Measurements from ENCODE around the gene SLC38A7.

Gene SLC38A7

DNA sequence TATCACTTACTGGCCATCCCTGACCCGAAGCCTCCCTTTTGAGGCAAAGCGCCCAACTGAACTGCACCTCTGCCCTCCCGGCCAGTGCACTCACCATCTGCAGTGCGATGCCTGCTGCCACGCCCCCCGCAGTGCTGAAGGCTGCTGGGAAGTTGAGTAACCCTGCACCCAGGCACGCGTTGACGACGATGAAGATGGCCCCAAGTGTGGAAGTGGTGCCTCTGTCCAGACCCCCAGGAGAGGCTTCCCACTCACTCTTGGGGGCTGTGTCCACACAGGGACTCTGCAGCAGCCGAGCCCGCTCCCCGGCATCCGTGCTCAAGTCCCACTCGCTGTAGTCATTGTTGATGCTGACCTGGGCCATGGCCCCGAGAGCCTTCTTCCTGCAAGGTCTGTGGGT is 4.8 kb downstream of the SLC38A7 start:
- TF ChIP-seq, protein P1, sequence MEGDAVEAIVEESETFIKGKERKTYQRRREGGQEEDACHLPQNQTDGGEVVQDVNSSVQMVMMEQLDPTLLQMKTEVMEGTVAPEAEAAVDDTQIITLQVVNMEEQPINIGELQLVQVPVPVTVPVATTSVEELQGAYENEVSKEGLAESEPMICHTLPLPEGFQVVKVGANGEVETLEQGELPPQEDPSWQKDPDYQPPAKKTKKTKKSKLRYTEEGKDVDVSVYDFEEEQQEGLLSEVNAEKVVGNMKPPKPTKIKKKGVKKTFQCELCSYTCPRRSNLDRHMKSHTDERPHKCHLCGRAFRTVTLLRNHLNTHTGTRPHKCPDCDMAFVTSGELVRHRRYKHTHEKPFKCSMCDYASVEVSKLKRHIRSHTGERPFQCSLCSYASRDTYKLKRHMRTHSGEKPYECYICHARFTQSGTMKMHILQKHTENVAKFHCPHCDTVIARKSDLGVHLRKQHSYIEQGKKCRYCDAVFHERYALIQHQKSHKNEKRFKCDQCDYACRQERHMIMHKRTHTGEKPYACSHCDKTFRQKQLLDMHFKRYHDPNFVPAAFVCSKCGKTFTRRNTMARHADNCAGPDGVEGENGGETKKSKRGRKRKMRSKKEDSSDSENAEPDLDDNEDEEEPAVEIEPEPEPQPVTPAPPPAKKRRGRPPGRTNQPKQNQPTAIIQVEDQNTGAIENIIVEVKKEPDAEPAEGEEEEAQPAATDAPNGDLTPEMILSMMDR (conservative IDR thresholded peaks at IDR 0.05; ENCODE audit: low read depth): no peak
- CTCF ChIA-PET: interaction anchor here (2.6 kb wide), 1 partner anchor 77 kb away, joined by 19 read pairs; no protein-coding TSS in a partner anchor
- POLR2A ChIA-PET (ENCODE audit: low non-redundant PET): no interaction called here

DNA sequence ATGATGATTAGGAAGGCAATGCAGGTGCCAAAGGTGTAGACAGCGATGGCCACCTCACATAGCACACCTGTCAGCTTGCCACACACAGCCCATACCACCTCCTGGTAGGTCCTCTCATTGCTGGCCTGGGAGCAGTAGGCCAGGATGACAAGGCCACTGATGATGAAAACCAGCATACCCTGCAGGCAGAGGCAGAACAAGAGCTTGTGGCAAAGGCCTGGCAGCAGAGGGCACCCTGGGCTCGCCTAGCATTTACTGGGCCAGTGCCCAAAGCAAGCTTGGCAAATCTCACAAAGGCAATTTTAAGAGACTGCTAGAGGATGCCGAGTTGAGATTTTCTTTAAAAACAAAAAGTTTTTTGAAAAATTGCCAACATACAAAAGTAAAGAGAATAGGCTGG is 5.9 kb downstream of the SLC38A7 start:
- ChIA-PET CTCF (interaction anchor here (0.5 to 2.6 kb wide), 7 partner anchors 8 to 482 kb away, joined by 3 to 19 read pairs (median 3); no protein-coding TSS in a partner anchor), POLR2A (ENCODE audit: low non-redundant PET) (no interaction called here)

More for the DNA sequence above, 4.8 kb downstream of the SLC38A7 start:
- H3K27ac ChIP-seq: no peak overlapping the region
- no peak for DNase-seq (ENCODE audit: low spot score)

DNA sequence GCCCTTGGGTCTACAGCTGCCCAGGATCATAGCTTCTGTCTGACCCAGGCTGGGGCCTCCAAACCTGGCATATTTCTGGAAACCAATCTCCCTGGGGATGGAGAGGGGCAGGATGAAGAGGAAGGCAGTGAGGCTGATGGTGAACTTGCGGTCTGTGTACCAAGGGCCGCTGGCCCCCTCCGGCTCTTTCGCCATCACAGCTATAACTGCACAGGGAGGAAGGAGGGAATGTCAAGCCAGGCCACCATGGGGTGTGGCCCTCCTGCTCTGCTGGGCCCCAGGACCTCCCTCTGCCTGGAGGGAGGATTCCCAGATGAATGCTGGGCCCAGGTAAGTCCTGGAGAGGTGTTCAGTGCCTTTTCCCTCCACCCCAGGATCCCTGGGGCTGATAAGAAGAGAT is 6.3 kb downstream of the SLC38A7 start:
- TF ChIP-seq, protein P1 (conservative IDR thresholded peaks at IDR 0.05; ENCODE audit: low read depth): no peak
- DNase-seq (ENCODE audit: low spot score): no peak
- H3K27ac ChIP-seq: no peak overlapping the region
- CTCF ChIA-PET: interaction anchor here (0.6 to 2.6 kb wide), 4 partner anchors 76 to 481 kb away, joined by 3 to 19 read pairs (median 4); no protein-coding TSS in a partner anchor
- POLR2A ChIA-PET (ENCODE audit: low non-redundant PET): interaction anchor here (0.6 kb wide), 1 partner anchor 75 kb away, joined by 3 read pairs; no protein-coding TSS in a partner anchor

More for the DNA sequence above, 5.9 kb downstream of the SLC38A7 start:
- TF ChIP-seq, protein P1 (conservative IDR thresholded peaks at IDR 0.05; ENCODE audit: low read depth): no peak
- no peak overlapping the region for H3K27ac ChIP-seq
- DNase-seq (ENCODE audit: low spot score): no peak

DNA sequence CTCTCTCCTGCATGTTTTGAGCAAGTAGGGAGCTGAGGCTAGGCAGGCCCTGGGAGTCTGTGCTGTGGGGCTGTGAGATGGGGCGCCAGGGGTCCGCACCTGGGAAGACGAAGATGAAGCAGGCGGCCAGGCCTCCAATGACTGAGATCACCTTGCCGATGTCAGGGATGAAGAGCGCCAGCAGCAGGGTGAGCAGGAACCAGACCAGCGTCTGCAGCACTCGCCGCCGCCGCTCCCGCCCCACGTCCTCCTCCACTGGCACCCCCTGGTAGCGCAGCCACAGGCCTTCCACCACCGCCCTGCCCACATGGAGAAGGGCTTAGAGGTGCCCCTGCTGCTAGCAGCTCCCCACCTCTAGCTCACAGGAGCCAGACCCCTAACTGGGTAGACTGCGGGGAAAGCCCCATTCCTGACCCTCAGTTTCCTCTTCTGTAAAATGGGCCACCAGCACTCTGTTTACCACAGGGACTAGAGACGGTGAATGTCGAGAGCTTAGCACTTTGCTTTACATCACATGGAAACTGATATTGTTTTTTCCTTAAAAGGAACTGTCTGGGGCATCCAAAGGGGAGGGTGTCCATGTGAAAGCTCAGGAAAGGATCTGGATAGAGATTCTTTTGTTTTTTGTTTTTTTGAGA is 13.5 kb downstream of the SLC38A7 start:
- ChIA-PET CTCF (no interaction called here), POLR2A (ENCODE audit: low non-redundant PET) (no interaction called here)
- TF ChIP-seq, protein P1 (conservative IDR thresholded peaks at IDR 0.05; ENCODE audit: low read depth): no peak
- DNase-seq (ENCODE audit: low spot score): no peak
- H3K27ac ChIP-seq: no peak overlapping the region

DNA sequence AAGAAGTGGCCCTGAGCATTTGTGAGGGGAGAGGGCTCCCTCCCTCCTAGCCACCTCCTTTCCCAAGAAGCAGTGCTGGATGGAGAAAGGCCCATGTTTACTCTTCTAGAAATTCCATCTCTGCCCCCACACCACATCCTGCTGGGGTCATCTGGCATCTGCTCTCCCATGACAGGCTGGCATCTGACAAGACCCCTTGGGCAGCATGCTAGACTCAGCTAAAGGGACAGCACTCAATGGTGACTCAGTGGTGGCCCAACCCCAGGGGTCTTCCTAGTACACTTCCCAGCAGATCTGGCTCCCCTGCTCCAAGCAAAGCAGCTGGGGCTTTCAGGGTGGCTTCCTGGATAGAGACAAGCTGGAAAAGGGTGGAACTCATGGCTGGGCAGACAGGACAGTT is 14.4 kb downstream of the SLC38A7 start:
- no peak for DNase-seq (ENCODE audit: low spot score)
- TF ChIP-seq, protein P1 (conservative IDR thresholded peaks at IDR 0.05; ENCODE audit: low read depth): no peak
- POLR2A ChIA-PET (ENCODE audit: low non-redundant PET): no interaction called here
- CTCF ChIA-PET: interaction anchor here (0.6 kb wide), 1 partner anchor 174 kb away, joined by 3 read pairs; no protein-coding TSS in a partner anchor
- no peak overlapping the region for H3K27ac ChIP-seq

DNA sequence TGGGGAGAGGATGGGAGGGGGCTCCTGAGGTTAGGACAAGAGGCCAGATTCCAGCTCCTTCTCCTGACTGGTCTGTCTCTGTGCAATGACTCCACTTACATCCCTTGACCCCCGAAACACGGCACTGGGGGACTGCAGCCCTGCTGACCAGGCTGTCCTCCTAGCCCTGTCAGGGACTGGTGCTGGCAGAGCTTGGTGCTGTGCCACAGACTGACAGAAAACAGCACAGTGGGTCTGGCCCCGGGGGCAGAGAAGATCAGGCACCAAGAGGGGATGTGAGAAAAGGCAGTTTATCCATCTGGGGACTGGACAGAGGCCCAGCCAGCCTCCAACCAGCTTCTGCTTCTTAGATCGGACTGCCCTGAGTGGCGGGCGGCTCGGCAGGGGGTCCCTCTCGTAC is 19.4 kb downstream of the SLC38A7 start:
- POLR2A ChIA-PET (ENCODE audit: low non-redundant PET): no interaction called here
- TF ChIP-seq, protein P1 (conservative IDR thresholded peaks at IDR 0.05; ENCODE audit: low read depth): no peak
- CTCF ChIA-PET: no interaction called here
- no peak for DNase-seq (ENCODE audit: low spot score)
- no peak overlapping the region for H3K27ac ChIP-seq
